Middle frontal gyrus (tissue), 1 donor: ENCODE results near the gene SARDH.
"Not testable (repeated sequence)": the region's sequence is repeated elsewhere in the genome, so short reads cannot be mapped to it uniquely, and the experiment has no call there.

Experiments used
- DNase-seq: peaks from one replicate; pipeline ENCODE4 v3.0.0-alpha.2; 2015; ENCODE audit warnings: low spot score; ENCODE audit errors: extremely low spot score

Gene SARDH

DNA sequence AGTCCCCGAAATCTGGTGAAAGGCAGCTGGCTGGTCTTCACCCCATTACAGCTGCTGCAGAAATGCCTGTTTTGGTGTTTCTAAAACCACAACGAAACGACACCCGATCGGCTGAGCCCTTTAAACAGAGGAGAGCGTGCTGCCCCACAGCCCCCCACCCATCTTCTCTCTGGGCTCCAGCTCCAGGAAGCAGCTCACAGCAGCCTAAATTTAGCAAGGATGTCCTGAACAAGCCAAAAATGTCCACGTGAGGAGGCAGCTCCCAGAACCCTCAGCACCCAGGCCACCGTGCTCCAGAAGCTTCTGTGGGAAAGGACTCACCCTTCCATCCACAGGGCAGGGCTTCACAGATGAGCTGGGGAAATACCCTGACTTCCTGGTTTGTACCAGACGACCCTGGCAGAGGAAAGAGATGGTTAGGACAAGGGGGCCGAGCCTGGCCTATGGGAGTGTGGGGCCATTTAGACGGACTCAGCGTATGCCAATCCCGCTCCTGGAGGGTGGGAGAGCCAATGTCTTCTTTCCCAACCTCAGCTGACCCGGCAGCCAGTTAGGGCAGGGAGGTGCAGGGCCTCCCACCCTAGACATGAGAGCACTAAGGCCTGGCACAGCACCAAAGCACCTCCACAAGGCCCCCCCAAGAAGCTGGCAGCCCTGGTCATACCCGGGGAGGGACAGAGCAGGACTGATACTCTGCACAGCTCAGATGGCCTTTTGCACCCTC, 39.1 kb upstream of the SARDH start:
- no peak for DNase-seq

DNA sequence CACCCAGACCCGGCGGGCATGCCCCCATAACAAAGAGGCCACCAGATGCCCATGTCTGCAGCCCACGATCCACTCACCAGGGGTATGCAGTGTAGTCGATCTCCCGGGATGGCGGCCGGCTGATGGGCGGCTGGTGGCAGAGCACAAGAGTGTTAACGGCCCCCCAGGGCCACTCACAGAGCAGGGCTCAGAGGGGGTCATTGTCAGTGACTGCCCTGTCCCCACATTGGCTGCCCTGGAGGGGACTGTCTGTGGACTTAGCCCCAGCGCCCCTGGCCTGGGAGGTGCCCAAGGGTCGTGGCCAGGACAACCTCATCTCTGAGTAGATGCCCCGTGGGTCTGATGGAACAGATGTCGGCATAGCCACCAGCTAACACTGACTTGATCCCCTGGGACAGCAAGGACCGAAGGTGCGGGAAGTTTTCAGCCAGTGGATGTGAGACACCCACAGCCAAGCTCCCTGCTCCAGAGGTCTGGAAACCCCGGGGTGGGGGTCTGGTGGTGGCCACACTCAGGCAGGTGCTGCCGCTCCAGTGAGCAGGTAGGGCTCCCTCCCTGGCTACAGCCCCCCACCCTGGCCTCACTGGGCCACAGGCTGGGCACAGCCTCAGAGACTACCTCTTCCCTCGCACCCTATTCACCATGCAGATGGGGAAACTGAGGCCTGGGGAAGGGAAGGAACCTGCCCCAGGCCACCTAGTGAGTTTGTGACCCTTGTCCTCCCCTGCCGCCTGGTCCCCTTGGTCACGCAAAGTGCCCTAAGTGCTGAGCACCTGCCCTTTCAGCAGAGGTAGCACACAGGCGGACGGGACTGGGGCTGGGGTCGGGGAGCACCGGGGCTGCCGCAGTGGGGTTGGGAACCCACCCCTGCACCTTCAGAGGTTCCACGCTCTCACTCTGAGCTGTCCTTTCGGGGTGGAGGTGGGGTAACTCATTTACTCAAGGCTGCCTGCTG, 38.1 kb upstream of the SARDH start:
- DNase-seq: no peak

DNA sequence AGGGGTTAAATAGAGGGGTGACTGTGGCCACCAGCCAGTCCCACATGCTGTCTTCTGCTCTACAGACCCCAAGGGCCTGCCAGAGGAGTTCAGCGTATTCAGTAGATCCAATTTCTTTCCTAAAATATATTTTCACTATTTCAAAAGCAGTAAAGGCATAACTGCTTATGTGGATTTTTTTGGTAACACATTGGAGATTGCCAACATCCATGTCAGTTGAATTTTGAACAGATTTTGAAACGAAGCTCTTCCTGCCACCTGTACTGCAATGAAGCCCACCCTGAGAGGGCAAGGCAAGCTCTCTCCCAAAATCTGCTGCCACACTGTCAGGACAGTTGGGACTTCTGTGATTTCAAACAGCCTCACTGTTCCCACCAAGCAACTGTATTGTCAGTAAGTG, 37.1 kb upstream of the SARDH start:
- no peak for DNase-seq

GRCh38 chr9:133774799-133775198, 36.6 kb upstream of the SARDH start:
- DNase-seq: no peak

- DNase-seq: no peak
Measured at GRCh38 chr9:133773889-133774655, 35.9 kb upstream of the SARDH start.

DNA sequence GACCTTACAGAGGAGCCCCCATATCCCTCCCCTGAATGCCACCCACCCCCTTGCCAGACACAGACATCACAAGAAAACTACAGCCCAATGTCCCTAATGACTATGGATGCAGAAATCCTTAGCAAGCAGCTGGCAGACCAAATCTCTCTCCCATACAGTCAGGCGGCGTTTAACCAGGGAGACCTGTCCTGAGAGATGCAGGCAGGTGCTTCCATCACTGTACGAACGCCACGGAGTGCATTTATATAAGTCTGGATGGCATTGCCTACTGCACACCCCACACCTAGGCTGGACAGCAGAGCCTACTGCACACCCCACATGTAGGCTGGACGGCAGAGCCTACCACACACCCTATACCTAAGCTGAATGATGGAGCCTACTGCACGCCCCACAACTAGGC, 34.4 kb upstream of the SARDH start:
- DNase-seq: no peak

- DNase-seq: no peak
Measured at GRCh38 chr9:133771486-133772482, 33.6 kb upstream of the SARDH start.

DNA sequence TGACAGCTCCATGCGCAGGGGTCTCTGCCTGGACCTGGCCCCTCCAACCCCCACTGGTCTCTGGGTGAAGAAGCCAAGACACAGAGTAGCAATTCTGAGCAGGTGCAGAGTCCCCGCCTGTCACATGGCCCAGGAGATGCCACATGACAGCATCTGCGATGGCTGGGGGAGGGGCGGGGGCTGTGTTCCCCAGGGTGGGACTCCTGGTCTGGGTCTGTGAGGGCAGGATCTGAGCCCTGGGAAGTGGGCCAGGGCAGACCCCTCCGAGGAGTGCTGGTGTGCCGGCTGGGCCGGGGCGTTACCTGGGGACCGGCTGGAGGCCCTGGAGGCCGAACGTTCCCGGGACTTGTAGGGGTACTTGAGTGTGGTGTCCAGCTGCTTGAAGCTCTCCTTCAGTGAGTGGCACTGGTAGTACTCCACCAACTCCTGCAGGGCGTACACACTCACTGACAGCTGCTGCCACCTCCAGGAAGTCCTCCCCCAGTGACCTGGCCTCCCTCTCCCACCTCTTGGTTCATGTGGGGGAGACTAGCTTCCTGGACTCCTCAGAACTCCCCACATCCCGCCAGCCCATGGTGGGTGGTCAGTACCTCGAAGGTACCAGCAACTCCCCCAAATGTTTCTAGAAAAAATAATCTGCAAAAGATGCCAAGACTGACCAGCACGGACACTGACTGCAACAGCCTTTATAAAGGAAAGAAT, 32.1 kb upstream of the SARDH start:
- DNase-seq: no peak

GRCh38 chr9:133769511-133770075, 31.4 kb upstream of the SARDH start:
- no peak for DNase-seq

- no peak for DNase-seq
Measured at GRCh38 chr9:133768859-133769510, 30.8 kb upstream of the SARDH start.

DNA sequence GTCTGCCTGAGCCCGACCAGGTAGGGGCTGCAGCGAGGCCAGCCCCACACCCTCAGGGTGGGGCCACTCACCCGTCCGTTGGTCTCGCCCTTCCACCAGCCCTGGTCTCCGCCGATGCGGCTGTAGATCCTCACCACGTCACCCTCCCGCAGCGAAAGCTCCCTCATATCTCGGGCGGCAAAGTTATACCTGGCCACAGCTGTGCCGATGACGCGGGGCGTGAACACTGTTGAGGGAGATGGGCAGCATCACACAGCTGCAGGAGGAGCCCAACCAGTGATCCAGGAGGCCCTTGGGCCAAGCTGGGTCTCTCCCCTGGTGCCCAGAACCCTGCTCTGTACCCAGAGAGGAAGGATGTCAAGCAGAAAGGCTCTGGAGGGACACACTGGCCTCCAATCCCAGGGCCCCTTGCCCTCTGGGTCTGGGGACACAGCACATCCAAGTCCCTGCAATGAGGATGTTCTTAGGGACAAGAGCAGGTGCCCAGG, 30.3 kb upstream of the SARDH start:
- no peak for DNase-seq

- DNase-seq: no peak
Measured at GRCh38 chr9:133767625-133768024, 29.5 kb upstream of the SARDH start.

- DNase-seq: no peak
Measured at GRCh38 chr9:133767008-133767407, 28.9 kb upstream of the SARDH start.

DNA sequence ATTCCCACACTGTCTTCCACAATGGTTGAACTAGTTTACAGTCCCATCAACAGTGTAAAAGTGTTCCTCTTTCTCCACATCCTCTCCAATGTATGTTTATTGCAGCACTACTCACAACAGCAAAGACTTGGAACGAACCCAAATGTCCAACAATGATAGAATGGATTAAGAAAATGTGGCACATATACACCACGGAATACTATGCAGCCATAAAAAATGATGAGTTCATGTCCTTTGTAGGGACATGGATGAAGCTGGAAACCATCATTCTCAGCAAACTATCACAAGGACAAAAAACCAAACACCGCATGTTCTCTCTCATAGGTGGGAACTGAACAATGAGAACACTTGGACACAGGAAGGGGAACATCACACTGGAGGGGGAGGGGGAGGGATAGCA, 28.1 kb upstream of the SARDH start:
- DNase-seq: not testable (repeated sequence)

GRCh38 chr9:133763272-133764183, 25.4 kb upstream of the SARDH start:
- DNase-seq: no peak

DNA sequence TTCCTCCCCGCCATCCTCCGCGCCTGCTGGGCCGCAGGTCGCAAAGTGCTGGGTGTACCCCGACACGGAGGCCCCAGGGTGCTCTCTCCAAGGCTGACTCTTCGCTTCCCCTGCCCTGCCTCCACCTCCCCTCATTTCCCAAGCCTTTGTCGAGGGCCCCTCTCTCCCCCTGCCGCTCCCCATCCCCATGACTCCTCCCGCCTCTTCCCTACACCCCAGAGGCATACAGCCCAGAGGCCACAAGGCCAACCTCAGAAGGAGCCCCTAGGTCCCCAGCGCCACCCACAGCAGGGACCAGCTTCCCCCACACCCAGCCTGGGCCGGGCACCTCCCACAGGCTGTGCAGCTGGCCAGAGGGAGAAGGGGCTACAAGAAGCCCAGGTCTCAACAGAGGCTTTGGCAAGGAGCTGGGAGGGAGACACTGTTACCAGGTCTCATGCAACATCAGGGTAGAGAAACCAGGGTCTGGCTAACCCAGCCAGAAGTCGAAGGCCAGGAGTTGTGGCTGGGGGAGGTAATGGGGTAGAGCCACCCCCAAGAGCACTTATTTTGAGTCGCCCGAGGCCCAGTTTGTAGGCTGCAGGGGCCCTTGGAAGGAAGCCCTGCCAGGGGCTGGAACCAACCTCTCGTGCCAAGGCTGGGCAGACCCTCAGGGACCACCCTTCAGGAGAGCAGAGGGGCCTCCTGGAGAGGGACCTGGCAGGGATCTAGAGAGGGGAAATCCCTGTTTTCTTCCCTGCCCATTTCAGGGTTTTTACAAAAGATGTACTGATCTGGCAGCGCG, 24.5 kb upstream of the SARDH start:
- DNase-seq: no peak

DNA sequence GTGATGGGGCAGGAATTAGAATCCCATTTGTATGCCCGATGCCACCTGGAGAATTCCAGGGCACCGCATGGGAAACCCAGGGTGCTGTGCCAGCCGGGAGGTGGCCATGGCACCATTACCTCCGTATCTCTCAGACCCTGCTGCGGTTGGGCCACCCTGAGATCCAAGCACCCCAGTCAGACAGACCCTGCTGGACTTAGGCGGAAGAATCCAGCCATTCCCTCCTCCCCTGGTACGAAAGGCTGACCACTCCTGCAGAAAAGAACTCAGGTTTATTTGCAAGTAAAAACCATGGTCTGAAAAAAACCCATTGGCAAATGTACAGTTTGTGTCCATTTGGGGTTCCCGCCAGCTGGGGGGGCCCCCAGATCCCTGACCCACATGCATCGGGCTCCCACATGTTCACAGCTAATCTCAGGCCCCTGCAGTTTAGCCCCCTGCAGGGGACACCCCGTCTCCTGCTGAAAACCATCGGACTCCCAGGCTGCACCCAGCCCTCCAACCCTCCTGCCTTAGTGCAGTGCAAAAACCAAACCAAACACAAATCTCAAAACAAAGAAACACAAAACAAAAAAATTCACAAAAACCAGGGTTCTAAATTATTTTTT, 23.6 kb upstream of the SARDH start:
- no peak for DNase-seq
